ENCODE measurements around the gene SMIM43. TPM values are rescaled to one million over a fixed set of nuclear protein-coding genes. Genes with fewer than 3 reads are reported as not detected.

SMIM43 gene
- total RNA-seq, 1 experiment from 2014 or later: not detected

- Histone ChIP-seq H3K27ac (ENCODE audit: low read depth, low read length) (no peak overlapping the region), H3K4me2 (ENCODE audit: low read length) (no peak overlapping the region), H3K9me2 (ENCODE audit: insufficient read depth) (no peaks in the 10 kb centered on the region), H4K20me1 (ENCODE audit: insufficient read depth) (no peaks in the 10 kb centered on the region), H3K9ac (ENCODE audit: low read length) (no peak overlapping the region), H3K27me3 (ENCODE audit: insufficient read depth, low read length) (no peaks in the 10 kb centered on the region), H3K36me3 (ENCODE audit: control insufficient read depth in 1 of 2, insufficient read depth in 2 of 2, low read length in 2 of 2) (no peaks in the 10 kb centered on the region), H3K4me3 (replicated peaks in 1 of 2; ENCODE audit: low read depth in 1 of 2, low read length in 2 of 2) (no peak overlapping the region), H3K4me1 (ENCODE audit: control insufficient read depth in 1 of 2, insufficient read depth in 2 of 2, low read length in 2 of 2) (no peaks in the 10 kb centered on the region), H2AFZ (ENCODE audit: low read depth, low read length, poor library complexity, severe bottlenecking) (no peak overlapping the region), H3K9me3 (ENCODE audit: control insufficient read depth in 1 of 2, insufficient read depth in 1 of 2, low read depth in 1 of 2, low read length in 2 of 2) (no peaks in the 10 kb centered on the region), H3K79me2 (ENCODE audit: insufficient read depth, low read length) (no peaks in the 10 kb centered on the region)
- no TSS peak for BruUV-seq (replicated peaks)
- RAD21 ChIA-PET (ENCODE audit: low non-redundant PET in 1 of 2, low total read pairs in 2 of 2, uncharacterized antibody in 2 of 2, unreplicated experiment in 2 of 2): no interaction called here
- CTCF ChIA-PET: no interaction called here
- no peak for DNase-seq (ENCODE audit: low read depth, low spot score)
- intact Hi-C loops (cut with micrococcal nuclease): no loop called here
- no peak for ATAC-seq
- TF ChIP-seq ATF3 (IDR thresholded peaks at IDR 0.05) (no peak), POLR2A (IDR thresholded peaks at IDR 0.05; ENCODE audit: borderline replicate concordance, extremely low read depth, insufficient read depth, insufficient read length) (no peak), RAD21 (IDR thresholded peaks at IDR 0.05; ENCODE audit: low read depth) (no peak), FOSL1 (IDR thresholded peaks at IDR 0.05; ENCODE audit: low read depth) (no peak), MAX (IDR thresholded peaks at IDR 0.05) (no peak), SRF (IDR thresholded peaks at IDR 0.05; ENCODE audit: low read depth) (no peak), ZFX (IDR thresholded peaks at IDR 0.05) (no peak), ELF1 (IDR thresholded peaks at IDR 0.05; ENCODE audit: borderline replicate concordance, low read depth) (no peak), CTCF (IDR thresholded peaks at IDR 0.05 in 2 of 3, conservative IDR thresholded peaks at IDR 0.05 in 1 of 3; ENCODE audit: borderline replicate concordance in 1 of 3, insufficient read depth in 1 of 3, low read depth in 2 of 3, low read length in 2 of 3) (no peak), POLR2AphosphoS5 (IDR thresholded peaks at IDR 0.05; ENCODE audit: low read depth, low read length) (no peak), EZH2phosphoT487 (IDR thresholded peaks at IDR 0.05; ENCODE audit: borderline replicate concordance) (no peak), CEBPB (IDR thresholded peaks at IDR 0.05; ENCODE audit: low read depth) (no peak), EGR1 (IDR thresholded peaks at IDR 0.05; ENCODE audit: low read depth) (no peak), REST (IDR thresholded peaks at IDR 0.05; ENCODE audit: low read depth) (no peak), ZBTB33 (IDR thresholded peaks at IDR 0.05; ENCODE audit: extremely low read depth, insufficient replicate concordance, low read length) (no peak)
- POLR2A ChIA-PET: interaction anchor here (1.9 kb wide), 1 partner anchor 16 kb away, joined by 6 read pairs; the partner anchor contains the start of gene EXOSC9
Observed at GRCh38 chr4:121785479-121785878, 20.5 kb upstream of the SMIM43 start.
